HFFc6 (cell line): ENCODE data around the gene ERC2. TPM values are rescaled to one million over a fixed set of nuclear protein-coding genes. Genes with fewer than 3 reads are reported as not detected.

Experiments used
- DNase-seq: peaks from one replicate; pipeline ENCODE4 v3.0.0-alpha.2; 2018
- H3K27ac Mint-ChIP-seq: 2 replicates; pipeline ENCODE4 v1.8.0; 2020; ENCODE audit warnings: mild to moderate bottlenecking, mixed read lengths
- H3K27me3 Mint-ChIP-seq: 2 replicates; pipeline ENCODE4 v1.8.0; 2021; ENCODE audit warnings: mild to moderate bottlenecking, moderate library complexity, mixed read lengths; ENCODE audit not compliant: insufficient read depth
- H3K36me3 Mint-ChIP-seq: 2 replicates; pipeline ENCODE4 v1.8.0; 2021; ENCODE audit warnings: low read depth, mixed read lengths
- H3K4me1 Mint-ChIP-seq: 2 replicates; pipeline ENCODE4 v1.8.0; 2020; ENCODE audit warnings: low read depth, mixed read lengths
- H3K4me3 Mint-ChIP-seq: 2 replicates; pipeline ENCODE4 v1.8.0; 2020; ENCODE audit warnings: mild to moderate bottlenecking, moderate library complexity, mixed read lengths
- H3K9me3 Mint-ChIP-seq: 2 replicates; pipeline ENCODE4 v1.8.0; 2020; ENCODE audit warnings: mild to moderate bottlenecking, mixed read lengths
- total RNA-seq, 6 experiments: library from RNA; stranded (reverse); fragmentation: NEBNext Ultra II Directional; extraction: Animal tissue kit (Norgen Biotek cat#: 25700); gene quantifications; 2 replicates in 1 of 6; 3 replicates in 5 of 6; pipeline ENCODE4 v1.2.3, GENCODE V29; 2021
- TF ChIP-seq, protein P1 (sequence below): fragments of 200-600 bp; sonication (generic); IDR thresholded peaks from 2 replicates; pipeline ENCODE4 v1.5.0; 2021; ENCODE audit warnings: antibody characterized with exemption, mild to moderate bottlenecking

Gene ERC2
- total RNA-seq, 6 experiments from 2014 or later = 0.11 TPM; not detected in 5

- H3K36me3 Mint-ChIP-seq = no peaks in the 10 kb centered on the region
- no peak overlapping the region for H3K27ac Mint-ChIP-seq
- TF ChIP-seq, protein P1, sequence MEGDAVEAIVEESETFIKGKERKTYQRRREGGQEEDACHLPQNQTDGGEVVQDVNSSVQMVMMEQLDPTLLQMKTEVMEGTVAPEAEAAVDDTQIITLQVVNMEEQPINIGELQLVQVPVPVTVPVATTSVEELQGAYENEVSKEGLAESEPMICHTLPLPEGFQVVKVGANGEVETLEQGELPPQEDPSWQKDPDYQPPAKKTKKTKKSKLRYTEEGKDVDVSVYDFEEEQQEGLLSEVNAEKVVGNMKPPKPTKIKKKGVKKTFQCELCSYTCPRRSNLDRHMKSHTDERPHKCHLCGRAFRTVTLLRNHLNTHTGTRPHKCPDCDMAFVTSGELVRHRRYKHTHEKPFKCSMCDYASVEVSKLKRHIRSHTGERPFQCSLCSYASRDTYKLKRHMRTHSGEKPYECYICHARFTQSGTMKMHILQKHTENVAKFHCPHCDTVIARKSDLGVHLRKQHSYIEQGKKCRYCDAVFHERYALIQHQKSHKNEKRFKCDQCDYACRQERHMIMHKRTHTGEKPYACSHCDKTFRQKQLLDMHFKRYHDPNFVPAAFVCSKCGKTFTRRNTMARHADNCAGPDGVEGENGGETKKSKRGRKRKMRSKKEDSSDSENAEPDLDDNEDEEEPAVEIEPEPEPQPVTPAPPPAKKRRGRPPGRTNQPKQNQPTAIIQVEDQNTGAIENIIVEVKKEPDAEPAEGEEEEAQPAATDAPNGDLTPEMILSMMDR = no peak
- no peak overlapping the region for H3K4me3 Mint-ChIP-seq
- H3K27me3 Mint-ChIP-seq = no peaks in the 10 kb centered on the region
- no peaks in the 10 kb centered on the region for H3K4me1 Mint-ChIP-seq
- peaks cover 5% of the 10 kb centered on the region; the same call in 1 of the 2 replicates for H3K9me3 Mint-ChIP-seq
- no peak for DNase-seq
Observed at GRCh38 chr3:55823001-55823400, 645.3 kb downstream of the ERC2 start.

GRCh38 chr3:55819005-55819404 lies 649.3 kb downstream of the ERC2 start:
- no peaks in the 10 kb centered on the region for H3K36me3 Mint-ChIP-seq
- no peak overlapping the region for H3K4me3 Mint-ChIP-seq
- peaks cover 3% of the 10 kb centered on the region; the same call in 1 of the 2 replicates for H3K27me3 Mint-ChIP-seq
- H3K27ac Mint-ChIP-seq = no peak overlapping the region
- no peak for DNase-seq
- peaks cover 5% of the 10 kb centered on the region; the same call in 1 of the 2 replicates for H3K9me3 Mint-ChIP-seq
- TF ChIP-seq, protein P1 = no peak
- H3K4me1 Mint-ChIP-seq = no peaks in the 10 kb centered on the region

GRCh38 chr3:55818485-55818884 lies 649.8 kb downstream of the ERC2 start:
- Mint-ChIP-seq H3K4me3 (no peak overlapping the region), H3K27me3 (peaks cover 3% of the 10 kb centered on the region; the same call in 1 of the 2 replicates), H3K9me3 (peaks cover 5% of the 10 kb centered on the region; the same call in 1 of the 2 replicates), H3K4me1 (no peaks in the 10 kb centered on the region), H3K36me3 (no peaks in the 10 kb centered on the region), H3K27ac (no peak overlapping the region)
- TF ChIP-seq, protein P1 = no peak
- DNase-seq = no peak

DNA sequence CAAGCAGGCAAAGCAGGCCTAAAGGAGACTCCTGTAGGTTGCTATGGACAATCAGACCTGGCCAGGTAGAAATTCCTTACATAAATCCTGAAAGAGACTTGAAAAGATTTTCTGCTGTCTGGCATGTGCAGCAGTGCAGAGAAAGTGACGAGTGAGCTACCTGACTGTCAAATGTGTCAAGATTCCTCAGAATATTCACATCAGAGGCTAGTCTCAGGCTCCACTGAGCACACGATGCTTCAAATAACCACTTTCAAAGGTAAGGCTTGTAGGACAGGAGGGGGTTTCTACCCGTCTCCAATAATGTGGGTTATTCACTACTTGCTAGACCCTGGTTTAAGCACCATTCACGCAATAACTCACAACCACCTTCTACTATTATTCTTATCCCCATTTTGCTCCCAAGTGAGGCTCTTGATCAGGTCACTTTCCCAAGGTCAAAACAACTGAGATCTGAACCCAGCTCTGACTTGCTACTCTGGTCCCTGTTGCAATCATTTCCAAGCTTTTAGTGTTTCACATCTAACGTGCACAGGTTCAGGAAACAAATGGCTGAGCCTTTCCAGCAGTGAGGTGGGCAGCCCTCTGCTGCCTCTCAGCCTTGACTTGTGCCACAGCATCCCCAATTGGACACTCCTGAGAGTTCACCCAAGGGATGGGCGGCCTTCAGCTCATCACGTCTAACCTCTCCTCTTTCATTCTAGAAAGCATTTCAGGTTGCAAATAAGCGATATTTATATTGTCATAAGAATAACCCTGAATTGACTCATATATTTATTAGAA lies 651.3 kb downstream of the ERC2 start:
- H3K36me3 Mint-ChIP-seq = no peaks in the 10 kb centered on the region

DNA sequence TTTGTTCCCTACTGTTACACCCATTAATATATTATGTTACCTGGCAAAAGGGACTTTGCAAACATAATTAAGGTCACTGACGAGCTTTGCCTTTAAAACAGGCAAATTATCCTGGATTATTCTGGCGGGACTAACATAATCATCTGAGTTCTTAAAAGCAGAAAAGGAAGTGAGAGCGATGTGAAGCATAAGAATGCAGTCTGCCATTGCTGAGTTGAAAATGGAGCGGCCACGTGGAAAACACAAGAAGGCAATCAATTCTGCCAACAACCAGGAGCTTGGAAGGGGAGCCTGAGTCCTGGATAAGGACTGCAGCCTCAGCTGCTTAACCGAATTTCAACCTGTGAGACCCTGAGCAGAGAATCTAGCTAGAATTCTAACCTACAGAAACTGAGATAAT lies 653.0 kb downstream of the ERC2 start:
- H3K4me1 Mint-ChIP-seq = no peaks in the 10 kb centered on the region
- DNase-seq = no peak
- peaks cover 3% of the 10 kb centered on the region; the same call in 1 of the 2 replicates for H3K27me3 Mint-ChIP-seq
- TF ChIP-seq, protein P1 = no peak
- no peak overlapping the region for H3K27ac Mint-ChIP-seq
- H3K36me3 Mint-ChIP-seq = no peaks in the 10 kb centered on the region
- H3K4me3 Mint-ChIP-seq = no peak overlapping the region
- H3K9me3 Mint-ChIP-seq = no peaks in the 10 kb centered on the region; the same call in 1 of the 2 replicates

More for the DNA sequence above, 651.3 kb downstream of the ERC2 start:
- Mint-ChIP-seq H3K27me3 (peaks cover 3% of the 10 kb centered on the region; the same call in 1 of the 2 replicates), H3K9me3 (peaks cover 5% of the 10 kb centered on the region; the same call in 1 of the 2 replicates), H3K4me3 (no peak overlapping the region), H3K4me1 (no peaks in the 10 kb centered on the region), H3K27ac (no peak overlapping the region)
- no peak for DNase-seq
- TF ChIP-seq, protein P1 = no peak
